ENCODE data around the gene C19orf53. TPM values are rescaled to one million over a fixed set of nuclear protein-coding genes. Genes with fewer than 3 reads are reported as not detected.
A peak's percentile ranks its signal among the peaks of the same experiment; 100 is the strongest.

C19orf53 gene
- total and polyA plus RNA-seq, 2 experiments from 2014 or later: 104 to 401 TPM

DNA sequence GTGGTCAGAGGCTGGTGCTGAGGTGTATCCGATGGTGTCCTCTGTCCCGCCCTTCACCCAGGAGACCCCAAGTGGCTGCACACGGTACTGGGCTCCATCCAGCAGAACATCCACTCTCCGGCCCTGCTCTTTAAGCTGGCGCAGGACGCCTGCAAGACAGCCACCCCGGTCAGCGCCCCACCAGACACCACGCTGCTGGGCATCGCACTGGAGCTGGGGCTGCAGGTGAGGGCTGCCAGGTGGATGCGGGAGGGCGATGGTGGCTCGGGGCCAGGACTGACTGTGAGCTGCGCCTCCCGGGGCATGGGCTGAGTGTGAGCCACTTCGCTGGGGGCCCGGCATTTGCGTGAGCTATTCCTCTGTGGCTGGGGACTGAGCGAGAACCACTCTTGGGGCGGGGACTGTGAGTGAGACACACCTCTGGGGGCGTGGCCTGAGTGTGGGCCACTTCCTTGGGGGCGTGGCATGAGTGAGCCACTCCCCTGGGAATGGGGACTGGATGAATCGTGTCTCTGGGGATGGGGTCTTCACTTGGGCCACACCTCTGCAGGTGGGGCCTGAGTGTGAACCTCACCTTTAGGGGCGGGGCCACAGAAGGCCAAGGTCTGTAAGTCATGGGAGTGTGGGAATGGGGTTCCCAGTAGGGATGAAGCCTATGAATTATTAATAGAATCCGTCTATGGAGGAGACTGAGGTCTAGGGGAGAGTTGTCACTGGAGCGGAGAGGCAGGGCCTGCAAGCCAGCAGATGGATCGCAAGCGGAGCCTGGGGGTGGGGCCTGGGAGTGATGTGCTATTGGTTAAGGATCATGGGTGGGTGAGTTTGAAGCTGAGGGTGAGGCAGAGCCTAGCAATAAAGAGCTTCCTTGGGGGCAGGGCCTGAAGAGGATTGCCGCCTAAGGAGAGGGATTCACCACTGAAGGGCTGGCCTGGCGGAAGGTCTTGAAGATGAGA, 51.5 kb downstream of the C19orf53 start:
- peaks cover 8% of the 10 kb centered on the region for H3K27me3 Mint-ChIP-seq (ENCODE audit: insufficient read depth, low read depth, poor library complexity)
- H3K27ac ChIP-seq (ENCODE audit: low read depth): peak overlapping the region; percentile 91
- H3K4me2 ChIP-seq: 0 out of 2 replicates have a peak overlapping the region, but pooled peaks have one; percentile 31
- H3K36me3 Mint-ChIP-seq (ENCODE audit: low read depth): peaks cover 65% of the 10 kb centered on the region
- H3F3A ChIP-seq (replicated peaks; ENCODE audit: low read depth): peaks cover 14% of the 10 kb centered on the region; the same call in 1 of the 2 replicates
- peaks cover 14% of the 10 kb centered on the region for H3K4me1 Mint-ChIP-seq
- H3K9me3 Mint-ChIP-seq: no peaks in the 10 kb centered on the region; the same call in 2 of the 3 replicates
- peak overlapping the region; percentile 5; the same call in 1 of the 3 replicates for H3K4me3 Mint-ChIP-seq
- no peaks in the 10 kb centered on the region for H3K9me2 ChIP-seq (ENCODE audit: insufficient read depth)
- no peaks in the 10 kb centered on the region; the same call in 1 of the 2 replicates for H3K4me1 ChIP-seq (ENCODE audit: insufficient read depth)
- no peak overlapping the region for H3K4me3 ChIP-seq
- peaks cover 12% of the 10 kb centered on the region for H4K20me1 ChIP-seq (replicated peaks; ENCODE audit: insufficient read depth)
- DNase-seq (ENCODE audit: low spot score) (peak; percentile 96), ATAC-seq (peak; percentile 87)
- H3K79me2 ChIP-seq (replicated peaks; ENCODE audit: insufficient read depth): no peaks in the 10 kb centered on the region
- peak overlapping the region; percentile 89 for H3K27ac Mint-ChIP-seq
- TF ChIP-seq, protein P1, sequence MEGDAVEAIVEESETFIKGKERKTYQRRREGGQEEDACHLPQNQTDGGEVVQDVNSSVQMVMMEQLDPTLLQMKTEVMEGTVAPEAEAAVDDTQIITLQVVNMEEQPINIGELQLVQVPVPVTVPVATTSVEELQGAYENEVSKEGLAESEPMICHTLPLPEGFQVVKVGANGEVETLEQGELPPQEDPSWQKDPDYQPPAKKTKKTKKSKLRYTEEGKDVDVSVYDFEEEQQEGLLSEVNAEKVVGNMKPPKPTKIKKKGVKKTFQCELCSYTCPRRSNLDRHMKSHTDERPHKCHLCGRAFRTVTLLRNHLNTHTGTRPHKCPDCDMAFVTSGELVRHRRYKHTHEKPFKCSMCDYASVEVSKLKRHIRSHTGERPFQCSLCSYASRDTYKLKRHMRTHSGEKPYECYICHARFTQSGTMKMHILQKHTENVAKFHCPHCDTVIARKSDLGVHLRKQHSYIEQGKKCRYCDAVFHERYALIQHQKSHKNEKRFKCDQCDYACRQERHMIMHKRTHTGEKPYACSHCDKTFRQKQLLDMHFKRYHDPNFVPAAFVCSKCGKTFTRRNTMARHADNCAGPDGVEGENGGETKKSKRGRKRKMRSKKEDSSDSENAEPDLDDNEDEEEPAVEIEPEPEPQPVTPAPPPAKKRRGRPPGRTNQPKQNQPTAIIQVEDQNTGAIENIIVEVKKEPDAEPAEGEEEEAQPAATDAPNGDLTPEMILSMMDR (conservative IDR thresholded peaks at IDR 0.05; ENCODE audit: low read depth in 2 of 2): peak; percentile 43 to 47
- TF ChIP-seq EZH2 (IDR thresholded peaks at IDR 0.05; ENCODE audit: low read depth, unreplicated experiment): no peak
- no peak for TF ChIP-seq ZNF331 (CRISPR knock-in tag; IDR thresholded peaks at IDR 0.05; ENCODE audit: low read depth)
- H3K36me3 ChIP-seq (ENCODE audit: insufficient read depth): peaks cover 6% of the 10 kb centered on the region; the same call in 1 of the 2 replicates
- H3K27me3 ChIP-seq (ENCODE audit: insufficient read depth): no peaks in the 10 kb centered on the region
- no peak overlapping the region for H2AFZ ChIP-seq

DNA sequence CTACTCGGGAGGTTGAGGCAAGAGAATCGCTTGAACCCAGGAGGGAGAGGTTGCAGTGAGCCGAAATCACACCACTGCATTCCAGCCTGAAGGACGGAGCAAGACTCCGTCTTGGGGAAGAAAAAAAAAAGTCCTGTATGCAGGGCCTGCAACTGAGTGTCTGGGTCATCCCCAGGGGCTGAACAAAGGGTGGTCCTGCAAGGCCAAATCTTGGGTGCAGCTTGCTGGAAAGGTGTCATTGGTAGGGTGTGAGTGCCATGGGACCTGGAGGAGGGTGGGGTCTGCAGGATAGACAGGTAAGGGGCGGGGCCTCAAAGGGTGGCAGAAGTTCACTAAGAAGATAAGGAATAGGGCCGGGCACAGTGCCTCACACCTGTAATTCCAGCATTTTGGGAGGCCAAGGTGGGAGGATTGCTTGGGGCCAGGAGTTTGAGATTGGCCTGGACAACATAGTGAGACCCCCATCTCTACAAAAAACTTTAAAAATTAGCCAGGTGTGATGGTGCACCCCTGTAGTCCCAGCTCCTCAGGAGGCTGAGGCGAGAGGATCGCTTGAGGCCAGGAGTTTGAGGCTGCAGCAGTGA, 52.5 kb downstream of the C19orf53 start:
- Histone ChIP-seq H3K27ac (ENCODE audit: low read depth) (0 out of 2 replicates have a peak overlapping the region, but pooled peaks have one; percentile 18), H3K27me3 (ENCODE audit: insufficient read depth) (no peaks in the 10 kb centered on the region), H4K20me1 (replicated peaks; ENCODE audit: insufficient read depth) (peaks cover 12% of the 10 kb centered on the region), H3K4me1 (ENCODE audit: insufficient read depth) (no peaks in the 10 kb centered on the region; the same call in 1 of the 2 replicates), H3K4me3 (no peak overlapping the region), H3K4me2 (0 out of 2 replicates have a peak overlapping the region, but pooled peaks have one; percentile 31), H3F3A (replicated peaks; ENCODE audit: low read depth) (peaks cover 16% of the 10 kb centered on the region; the same call in 1 of the 2 replicates), H3K36me3 (ENCODE audit: insufficient read depth) (peaks cover 3% of the 10 kb centered on the region; the same call in 1 of the 2 replicates), H3K79me2 (replicated peaks; ENCODE audit: insufficient read depth) (no peaks in the 10 kb centered on the region), H3K9me2 (ENCODE audit: insufficient read depth) (no peaks in the 10 kb centered on the region), H2AFZ (no peak overlapping the region)
- Mint-ChIP-seq H3K27ac (peak overlapping the region; percentile 48), H3K4me1 (peaks cover 14% of the 10 kb centered on the region), H3K36me3 (ENCODE audit: low read depth) (peaks cover 63% of the 10 kb centered on the region), H3K4me3 (no peak overlapping the region), H3K27me3 (ENCODE audit: insufficient read depth, low read depth, poor library complexity) (peaks cover 8% of the 10 kb centered on the region), H3K9me3 (no peaks in the 10 kb centered on the region; the same call in 2 of the 3 replicates)
- DNase-seq (ENCODE audit: low spot score) (no peak), ATAC-seq (no peak)
- no peak for TF ChIP-seq CREB1 (CRISPR knock-in tag; IDR thresholded peaks at IDR 0.05; ENCODE audit: low read depth)
- TF ChIP-seq, protein P1 (conservative IDR thresholded peaks at IDR 0.05; ENCODE audit: low read depth in 2 of 2): no peak
- TF ChIP-seq, protein P2, sequence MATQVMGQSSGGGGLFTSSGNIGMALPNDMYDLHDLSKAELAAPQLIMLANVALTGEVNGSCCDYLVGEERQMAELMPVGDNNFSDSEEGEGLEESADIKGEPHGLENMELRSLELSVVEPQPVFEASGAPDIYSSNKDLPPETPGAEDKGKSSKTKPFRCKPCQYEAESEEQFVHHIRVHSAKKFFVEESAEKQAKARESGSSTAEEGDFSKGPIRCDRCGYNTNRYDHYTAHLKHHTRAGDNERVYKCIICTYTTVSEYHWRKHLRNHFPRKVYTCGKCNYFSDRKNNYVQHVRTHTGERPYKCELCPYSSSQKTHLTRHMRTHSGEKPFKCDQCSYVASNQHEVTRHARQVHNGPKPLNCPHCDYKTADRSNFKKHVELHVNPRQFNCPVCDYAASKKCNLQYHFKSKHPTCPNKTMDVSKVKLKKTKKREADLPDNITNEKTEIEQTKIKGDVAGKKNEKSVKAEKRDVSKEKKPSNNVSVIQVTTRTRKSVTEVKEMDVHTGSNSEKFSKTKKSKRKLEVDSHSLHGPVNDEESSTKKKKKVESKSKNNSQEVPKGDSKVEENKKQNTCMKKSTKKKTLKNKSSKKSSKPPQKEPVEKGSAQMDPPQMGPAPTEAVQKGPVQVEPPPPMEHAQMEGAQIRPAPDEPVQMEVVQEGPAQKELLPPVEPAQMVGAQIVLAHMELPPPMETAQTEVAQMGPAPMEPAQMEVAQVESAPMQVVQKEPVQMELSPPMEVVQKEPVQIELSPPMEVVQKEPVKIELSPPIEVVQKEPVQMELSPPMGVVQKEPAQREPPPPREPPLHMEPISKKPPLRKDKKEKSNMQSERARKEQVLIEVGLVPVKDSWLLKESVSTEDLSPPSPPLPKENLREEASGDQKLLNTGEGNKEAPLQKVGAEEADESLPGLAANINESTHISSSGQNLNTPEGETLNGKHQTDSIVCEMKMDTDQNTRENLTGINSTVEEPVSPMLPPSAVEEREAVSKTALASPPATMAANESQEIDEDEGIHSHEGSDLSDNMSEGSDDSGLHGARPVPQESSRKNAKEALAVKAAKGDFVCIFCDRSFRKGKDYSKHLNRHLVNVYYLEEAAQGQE (IDR thresholded peaks at IDR 0.05; ENCODE audit: unreplicated experiment): no peak
- no peak for TF ChIP-seq NANOG (IDR thresholded peaks at IDR 0.05; ENCODE audit: borderline replicate concordance)
- TF ChIP-seq EZH2 (IDR thresholded peaks at IDR 0.05; ENCODE audit: low read depth, unreplicated experiment): no peak
- TF ChIP-seq JUNB (IDR thresholded peaks at IDR 0.05; ENCODE audit: unreplicated experiment): no peak
- no peak for TF ChIP-seq ZNF114 (CRISPR knock-in tag; IDR thresholded peaks at IDR 0.05)
- TF ChIP-seq POLR2AphosphoS5 (IDR thresholded peaks at IDR 0.05; ENCODE audit: low read depth): no peak
- TF ChIP-seq EZH2phosphoT487 (IDR thresholded peaks at IDR 0.05; ENCODE audit: unreplicated experiment): no peak

Measured in GM23338 (cell line).